ENCODE results near the gene ADGRB3.
A peak's percentile ranks its signal among the peaks of the same experiment; 100 is the strongest.

ADGRB3 gene

DNA sequence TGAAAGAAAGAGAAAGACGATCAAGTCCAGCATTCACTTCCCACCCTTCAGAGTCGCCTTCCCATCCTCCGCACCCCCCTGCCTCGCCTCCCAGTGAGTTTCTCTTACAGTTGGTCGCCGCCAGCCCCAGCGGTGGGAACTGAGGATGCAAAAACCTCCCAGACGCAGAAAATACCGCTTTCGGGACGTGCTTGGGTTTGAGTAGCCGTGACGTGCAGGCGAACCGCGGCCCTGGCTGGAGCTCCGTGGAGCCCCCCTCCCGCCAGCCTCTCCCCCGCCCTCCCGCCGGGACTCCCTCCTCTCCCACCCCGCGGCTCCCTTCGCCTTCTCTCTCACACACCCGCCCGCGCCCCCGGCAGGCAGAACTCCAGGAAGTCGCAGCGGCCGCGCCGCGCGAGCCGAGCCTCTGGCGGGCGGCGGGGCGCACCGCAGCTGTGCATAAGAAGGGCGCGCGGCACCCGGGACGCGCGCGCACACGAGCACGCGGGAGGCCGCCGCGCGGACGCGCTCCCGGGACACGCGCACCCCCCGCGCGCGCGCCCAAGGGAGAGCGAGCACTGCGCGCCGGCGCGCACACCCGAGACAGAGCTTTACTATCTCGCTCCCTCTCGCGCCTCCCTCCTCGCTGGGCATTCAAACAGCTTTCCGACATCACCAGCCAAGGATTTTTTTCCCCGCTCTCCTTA, at the start of gene ADGRB3:
TSS of gene ADGRB3 (plus strand) at position 557 of the 686 bp plus-strand sequence. CDS start 3,394 bp downstream, outside the sequence.
- peak; percentile 13 for DNase-seq

- no peak for DNase-seq
Observed at GRCh38 chr6:68593558-68593957, 41.5 kb upstream of the ADGRB3 start.

- no peak for DNase-seq
Observed at GRCh38 chr6:68597642-68598041, 37.4 kb upstream of the ADGRB3 start.

DNA sequence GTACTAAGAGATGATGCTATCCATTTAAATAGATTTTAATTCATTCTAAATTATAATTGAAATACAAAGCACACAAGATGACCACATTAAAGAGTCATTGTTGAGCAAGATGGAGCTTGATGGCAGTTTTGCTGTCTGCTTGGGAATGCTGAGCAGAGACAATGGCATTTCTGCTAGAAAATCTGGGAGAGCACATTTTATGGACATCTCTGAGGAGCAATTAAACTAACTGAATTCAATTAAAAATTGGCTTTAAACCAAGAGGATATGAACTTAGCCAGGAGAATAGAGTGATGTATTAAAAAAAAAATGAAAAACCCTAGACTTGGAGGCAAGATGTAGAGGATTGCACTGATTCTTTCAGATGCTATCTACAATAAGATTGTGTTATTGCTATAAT, 19.1 kb upstream of the ADGRB3 start:
- DNase-seq, result no peak

DNA sequence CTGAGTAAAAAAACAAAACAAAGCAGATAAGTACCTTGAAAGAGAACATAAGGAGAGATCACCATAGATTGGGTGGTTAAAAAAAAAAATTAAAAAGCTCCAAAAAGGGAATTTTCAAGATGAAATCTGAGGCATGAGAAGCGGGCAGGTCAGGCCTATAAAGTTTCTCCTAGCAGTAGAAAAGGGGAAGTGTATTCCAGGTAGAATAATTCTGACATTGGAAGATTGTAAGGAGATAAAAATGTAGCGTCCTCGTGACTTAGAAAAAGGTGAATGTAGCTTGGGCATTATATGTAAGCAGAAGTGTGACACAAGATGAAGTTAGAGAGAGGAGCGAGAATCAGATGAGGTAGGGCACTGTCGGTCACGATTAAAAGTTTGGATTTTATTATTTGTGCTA, 9.1 kb upstream of the ADGRB3 start:
- no peak for DNase-seq

- no peak for DNase-seq
Observed at GRCh38 chr6:68628161-68628560, 6.9 kb upstream of the ADGRB3 start.

- DNase-seq, result no peak
Observed at GRCh38 chr6:68632734-68633133, 2.3 kb upstream of the ADGRB3 start.

DNA sequence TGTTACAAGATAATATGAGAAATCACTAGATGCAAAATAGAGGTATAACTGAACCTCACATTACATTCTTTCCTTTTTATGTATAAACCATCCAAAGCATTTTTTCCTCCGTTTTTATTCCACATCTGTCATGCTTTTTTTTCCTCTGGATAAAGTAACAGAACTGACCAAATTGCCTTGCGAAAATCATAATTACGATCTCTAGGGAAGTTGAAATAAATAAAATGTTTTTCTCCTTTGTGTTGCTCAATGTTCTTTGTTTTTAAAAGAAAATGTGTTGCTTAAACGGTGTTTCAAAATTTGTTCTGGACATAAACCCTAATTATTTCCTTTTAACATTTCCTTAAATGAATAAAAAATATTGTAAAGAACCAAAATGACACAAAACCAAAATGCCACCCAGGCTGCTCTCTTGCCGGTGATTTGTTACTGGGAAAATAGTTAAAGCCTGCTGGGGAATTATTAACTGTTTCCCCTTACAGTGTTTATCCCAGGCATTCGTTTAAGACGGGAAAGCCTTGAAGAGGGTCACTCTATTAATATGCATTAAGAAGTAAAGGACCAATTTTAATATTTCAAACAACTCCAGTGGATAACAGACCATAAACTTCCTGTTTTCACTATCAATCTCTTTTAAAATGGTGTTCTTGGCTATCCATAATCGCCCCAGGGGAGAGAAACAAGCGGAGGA, 1.7 kb upstream of the ADGRB3 start:
- no peak for DNase-seq

GRCh38 chr6:68633972-68634725, 933 bp upstream of the ADGRB3 start:
- no peak for DNase-seq

- no peak for DNase-seq
Observed at GRCh38 chr6:68635412-68635705, 277 bp downstream of the ADGRB3 start.

DNA sequence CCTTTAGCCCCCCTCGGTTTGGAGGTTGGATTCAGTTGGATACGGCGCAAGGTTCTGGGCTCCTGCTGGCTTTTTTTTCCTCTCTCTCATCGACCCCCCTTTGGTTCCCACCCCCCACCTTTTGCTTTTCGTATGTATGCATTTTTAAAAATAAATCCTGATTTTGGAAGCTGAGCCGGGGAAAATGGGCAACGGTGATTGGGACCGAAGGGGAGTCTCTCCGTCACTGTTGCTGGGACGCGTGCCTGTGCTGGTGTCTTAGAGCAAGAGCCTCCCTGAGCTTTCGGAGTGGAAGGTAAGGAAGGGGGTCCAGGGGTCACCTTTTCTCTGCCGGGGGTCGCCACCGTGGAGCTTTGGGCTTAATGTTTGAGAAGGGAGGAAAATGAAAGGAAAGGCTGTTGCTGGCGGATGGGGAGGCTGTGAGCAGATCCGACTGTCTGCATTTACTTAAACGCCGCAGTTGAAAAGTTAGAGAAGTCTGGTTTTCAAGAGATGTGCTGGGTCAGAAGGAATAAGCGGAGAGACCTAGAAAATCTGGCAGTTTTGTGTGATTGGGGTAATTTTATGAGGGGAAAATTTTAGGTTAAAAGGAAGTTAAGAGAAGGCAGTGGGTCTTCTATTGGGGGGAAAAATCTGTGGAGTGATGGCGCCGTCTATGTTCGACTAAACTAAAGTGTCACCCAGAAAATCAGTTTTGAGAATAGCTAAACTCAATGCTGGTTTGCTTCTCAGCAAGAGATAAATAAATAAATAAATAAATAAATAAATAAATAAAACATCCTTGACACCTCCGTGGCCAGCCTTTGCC, 828 bp downstream of the ADGRB3 start:
- no peak for DNase-seq

- DNase-seq, result no peak
Observed at GRCh38 chr6:68636666-68637065, 1.6 kb downstream of the ADGRB3 start.

DNA sequence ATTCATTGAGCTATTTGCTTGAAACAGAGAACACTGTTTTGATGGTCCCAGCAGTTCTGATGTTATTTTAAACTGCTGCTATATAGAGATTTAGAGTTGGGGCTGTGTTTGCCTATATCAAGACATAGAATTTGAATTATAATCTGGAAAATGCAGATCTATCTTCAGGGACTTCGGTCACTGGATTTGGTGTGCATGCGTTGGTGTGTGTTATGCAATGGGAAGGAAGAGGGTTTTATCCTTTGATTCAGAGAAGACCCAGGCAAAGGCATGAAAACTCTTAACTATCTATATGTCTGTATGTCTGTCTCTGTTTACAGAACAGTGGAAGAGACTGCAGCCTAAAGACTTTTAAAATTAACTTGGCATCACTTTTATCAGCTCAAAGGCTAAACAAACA, 2.0 kb downstream of the ADGRB3 start:
- no peak for DNase-seq

DNA sequence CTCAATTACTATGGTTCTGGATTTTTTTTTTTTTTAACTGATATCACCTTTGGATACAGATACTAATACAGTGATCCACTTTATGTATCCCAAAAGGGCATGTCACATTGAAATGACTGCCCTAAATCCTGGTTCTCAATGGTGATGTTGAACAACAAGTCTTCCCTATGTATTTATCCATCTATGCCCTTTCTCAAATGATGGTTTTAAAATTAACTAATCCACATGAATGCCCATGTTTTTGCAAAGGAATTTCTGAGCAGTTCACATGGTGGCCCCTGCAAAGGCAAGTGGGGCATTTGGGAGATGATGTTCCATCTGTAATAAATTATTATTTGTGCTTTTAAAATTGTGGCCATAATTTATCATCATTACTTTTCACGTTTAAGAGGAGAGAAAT, 2.7 kb downstream of the ADGRB3 start:
- DNase-seq, result no peak

GRCh38 chr6:68638230-68638900, 3.3 kb downstream of the ADGRB3 start:
- DNase-seq, result peak; percentile 11

DNA sequence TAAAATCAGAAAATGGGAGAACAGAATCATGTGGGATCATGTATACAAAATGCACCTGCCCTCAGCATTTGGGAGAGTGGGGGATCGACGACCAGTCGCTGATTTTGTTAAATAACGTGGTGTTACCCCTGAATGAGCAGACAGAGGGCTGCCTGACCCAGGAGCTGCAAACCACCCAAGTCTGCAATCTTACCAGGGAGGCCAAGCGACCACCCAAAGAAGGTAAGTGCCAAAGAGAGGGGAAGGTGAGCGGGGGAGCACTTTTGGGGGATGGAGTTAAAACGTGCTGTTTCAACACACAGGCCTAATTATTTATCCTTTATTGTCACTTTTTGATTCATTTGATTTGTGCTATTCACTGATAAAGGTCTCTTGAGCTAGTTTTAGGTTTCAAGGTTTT, 4.1 kb downstream of the ADGRB3 start:
- DNase-seq, result no peak

GRCh38 chr6:68639826-68640490, 4.9 kb downstream of the ADGRB3 start:
- DNase-seq, result no peak

- DNase-seq, result no peak
Observed at GRCh38 chr6:68640491-68640835, 5.4 kb downstream of the ADGRB3 start.

GRCh38 chr6:68641172-68641571, 6.1 kb downstream of the ADGRB3 start:
- no peak for DNase-seq

DNA sequence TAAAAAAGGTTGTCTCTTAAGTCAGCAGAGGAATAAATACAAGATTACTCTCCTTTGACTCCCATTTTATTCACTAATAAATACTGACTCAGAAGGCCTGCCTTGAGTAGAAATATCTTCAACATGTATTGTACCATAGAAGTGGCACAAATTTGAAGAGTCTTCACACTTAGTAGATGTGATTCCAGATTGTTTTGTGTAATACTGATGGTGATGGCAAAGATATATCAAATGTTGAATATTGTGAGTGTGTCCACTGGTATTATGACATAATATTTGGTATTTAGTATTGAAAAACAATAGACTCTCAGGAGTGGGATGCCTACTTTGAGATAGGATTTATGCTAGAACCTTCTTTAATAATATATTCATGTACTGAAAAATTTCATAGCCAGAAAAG, 7.0 kb downstream of the ADGRB3 start:
- no peak for DNase-seq

- no peak for DNase-seq
Observed at GRCh38 chr6:68642977-68643376, 7.9 kb downstream of the ADGRB3 start.

- no peak for DNase-seq
Observed at GRCh38 chr6:68649669-68650068, 14.6 kb downstream of the ADGRB3 start.
